Prostate gland (tissue), 2 donors: ENCODE results near the gene C18orf63. TPM values are rescaled to one million over a fixed set of nuclear protein-coding genes. Genes with fewer than 3 reads are reported as not detected.
"Not testable (repeated sequence)": the region's sequence is repeated elsewhere in the genome, so short reads cannot be mapped to it uniquely, and the experiment has no call there.

ENCODE experiments used
- DNase-seq: peaks from one replicate; pipeline ENCODE4 v3.0.0-alpha.2; 2019; ENCODE audit warnings: low spot score
- H3K27ac ChIP-seq, 2 donors: fragments of 200-600 bp; sonication (generic); 2 replicates each; pipeline ENCODE4 v1.5.1; 2017 to 2019
- H3K27me3 ChIP-seq: fragments of 200-600 bp; sonication (generic); replicated peaks from 2 replicates; pipeline ENCODE4 v1.5.1; 2019; ENCODE audit not compliant: insufficient read depth
- H3K36me3 ChIP-seq, 2 donors: fragments of 200-600 bp; sonication (generic); 1 replicate in 1 of 2; 2 replicates in 1 of 2; pipeline versions ENCODE4 v1.5.1 to v1.8.1; 2017 to 2019
- H3K4me1 ChIP-seq: fragments of 200-600 bp; sonication (generic); replicated peaks from 2 replicates; pipeline ENCODE4 v1.5.1; 2019
- H3K4me3 ChIP-seq, 2 donors: fragments of 200-600 bp; sonication (generic); 2 replicates each; pipeline ENCODE4 v1.5.1; 2017 to 2019
- H3K9me3 ChIP-seq: fragments of 200-600 bp; sonication (generic); 2 replicates; pipeline ENCODE4 v1.5.1; 2017
- CTCF ChIP-seq, 4 experiments: fragments of 200-600 bp in 2 of 4; fragments of 450-650 bp in 2 of 4; sonication (generic) in 2 of 4; IDR thresholded peaks; 1 replicate in 3 of 4; 2 replicates in 1 of 4; pipeline ENCODE4 v1.5.1; 2016 to 2019; ENCODE audit warnings: antibody characterized with exemption in 4 of 4, mild to moderate bottlenecking in 2 of 4, moderate library complexity in 2 of 4
- POLR2A ChIP-seq: fragments of 450-650 bp; IDR thresholded peaks from one replicate; pipeline ENCODE4 v1.6.1; 2016; ENCODE audit warnings: antibody characterized with exemption, mild to moderate bottlenecking
- POLR2AphosphoS5 ChIP-seq: sonication (generic); formaldehyde crosslinking; IDR thresholded peaks from one replicate; pipeline ENCODE4 v1.6.1; 2017; ENCODE audit warnings: antibody characterized with exemption
- WGBS: methylation state at CpG from one replicate; pipeline ENCODE4 v1.1.5; 2018; 5-methylcytosine and 5-hydroxymethylcytosine counted together
- intact Hi-C: fragments of 100-400 bp; cut with DNase I; formaldehyde crosslinking; loops from one replicate; pipeline ENCODE4 v1.14.2; 2022
- total RNA-seq, 2 donors: library from RNA; depleted of rRNA; stranded (reverse); fragments of >200 nt; gene quantifications; one replicate each; pipeline ENCODE4 v1.1.0, GENCODE V29; 2016

Gene C18orf63
- total RNA-seq, 2 donors from 2014 or later, result 4.7 TPM; not detected in 1

DNA sequence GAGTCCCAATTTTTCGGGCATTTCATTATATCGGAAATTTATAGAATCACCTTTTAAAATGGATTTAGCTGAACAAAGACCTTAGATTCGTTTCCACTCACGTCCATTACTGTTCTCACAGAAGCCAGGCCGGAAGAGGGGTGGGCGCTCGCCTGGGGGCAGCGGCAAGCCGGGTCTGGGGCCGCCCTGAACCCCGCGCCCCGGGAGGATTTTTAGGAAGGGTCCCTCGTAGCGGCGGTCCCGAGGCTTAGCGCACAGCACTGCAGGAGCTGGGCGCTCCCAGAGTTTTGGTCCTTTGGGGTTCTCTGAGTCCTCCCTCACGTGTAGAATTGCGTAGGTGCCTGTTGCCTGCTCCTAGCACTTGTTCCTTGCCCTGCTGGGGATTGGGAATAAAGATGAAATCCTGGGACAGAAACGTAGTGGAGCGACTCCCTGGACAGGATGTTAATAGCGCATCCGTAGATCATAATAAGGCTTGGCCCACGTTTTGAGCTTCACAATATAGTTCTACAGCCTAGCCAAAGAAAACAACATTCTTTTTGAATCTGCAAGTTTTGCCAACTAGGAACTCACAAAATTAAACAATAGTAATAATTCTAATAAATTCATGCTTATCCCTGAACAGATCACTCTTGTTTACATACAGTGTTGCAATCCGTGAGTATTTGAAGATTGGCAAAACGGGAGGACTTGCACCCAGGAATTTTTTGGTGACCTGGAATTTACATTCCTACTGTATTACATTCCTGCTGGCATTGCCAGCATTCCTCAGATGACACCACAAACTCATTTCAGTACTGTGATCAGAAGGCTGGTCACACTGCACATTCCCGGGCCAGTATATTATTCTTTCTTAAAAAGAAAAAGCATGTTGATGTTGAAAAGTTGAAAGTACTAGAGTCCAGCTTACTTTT is 875 bp downstream of the C18orf63 start:
- TF ChIP-seq POLR2AphosphoS5, result peak; percentile 27
- no peak for TF ChIP-seq CTCF (IDR thresholded peaks at IDR 0.05)
- TF ChIP-seq POLR2A, result no peak
- H3K9me3 ChIP-seq, result no peaks in the 10 kb centered on the region
- no peaks in the 10 kb centered on the region for H3K4me1 ChIP-seq
- DNase-seq, result no peak
- no peaks in the 10 kb centered on the region for H3K27me3 ChIP-seq
- H3K4me3 ChIP-seq, result no peak overlapping the region
- WGBS, result 73% methylated on average over 27 of the region's 29 CpGs
- no peaks in the 10 kb centered on the region for H3K36me3 ChIP-seq
- intact Hi-C loops, result no loop called here
- no peak overlapping the region for H3K27ac ChIP-seq

GRCh38 chr18:74326231-74326630 is 10.6 kb downstream of the C18orf63 start:
- Histone ChIP-seq H3K4me1 (no peaks in the 10 kb centered on the region), H3K36me3 (no peaks in the 10 kb centered on the region), H3K4me3 (no peak overlapping the region), H3K27me3 (no peaks in the 10 kb centered on the region), H3K9me3 (no peaks in the 10 kb centered on the region), H3K27ac (no peak overlapping the region)
- intact Hi-C loops, result no loop called here
- WGBS, result 90% methylated on average over 2 of the region's 2 CpGs
- no peak for DNase-seq
- TF ChIP-seq CTCF (IDR thresholded peaks at IDR 0.05) (no peak), POLR2AphosphoS5 (no peak), POLR2A (no peak)

DNA sequence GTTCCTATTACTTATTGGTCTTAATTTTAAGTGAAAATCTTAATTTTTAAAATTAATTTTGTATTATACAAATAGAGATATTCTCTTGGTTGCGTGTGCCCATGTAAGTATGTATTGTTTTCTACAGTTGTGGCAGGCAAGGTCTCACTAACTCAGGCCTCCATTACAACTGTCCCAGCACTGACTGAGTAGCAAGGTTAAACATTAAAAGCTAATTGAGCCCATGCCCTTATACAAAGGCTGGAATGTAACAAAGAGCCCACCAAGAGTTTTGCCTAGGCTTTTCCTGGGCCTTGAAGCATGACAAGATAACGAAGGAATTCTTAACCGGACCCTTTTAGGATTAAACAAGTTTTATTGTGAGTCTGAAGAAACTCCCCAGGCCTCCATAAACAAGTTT is 11.2 kb downstream of the C18orf63 start:
- DNase-seq, H3K4me3 ChIP-seq, H3K36me3 ChIP-seq, H3K9me3 ChIP-seq, H3K27me3 ChIP-seq, H3K4me1 ChIP-seq, H3K27ac ChIP-seq, intact Hi-C loops: not testable (repeated sequence)
- WGBS, result 80% methylated on average over 3 of the region's 3 CpGs

GRCh38 chr18:74328206-74328605 is 12.6 kb downstream of the C18orf63 start:
- no peaks in the 10 kb centered on the region for H3K4me1 ChIP-seq
- no peak overlapping the region for H3K4me3 ChIP-seq
- TF ChIP-seq POLR2A, result no peak
- no peak for TF ChIP-seq POLR2AphosphoS5
- no peaks in the 10 kb centered on the region for H3K27me3 ChIP-seq
- no peaks in the 10 kb centered on the region for H3K36me3 ChIP-seq
- no peak overlapping the region for H3K27ac ChIP-seq
- intact Hi-C loops, result no loop called here
- no peaks in the 10 kb centered on the region for H3K9me3 ChIP-seq
- 84% methylated on average over 2 of the region's 2 CpGs for WGBS
- no peak for DNase-seq

DNA sequence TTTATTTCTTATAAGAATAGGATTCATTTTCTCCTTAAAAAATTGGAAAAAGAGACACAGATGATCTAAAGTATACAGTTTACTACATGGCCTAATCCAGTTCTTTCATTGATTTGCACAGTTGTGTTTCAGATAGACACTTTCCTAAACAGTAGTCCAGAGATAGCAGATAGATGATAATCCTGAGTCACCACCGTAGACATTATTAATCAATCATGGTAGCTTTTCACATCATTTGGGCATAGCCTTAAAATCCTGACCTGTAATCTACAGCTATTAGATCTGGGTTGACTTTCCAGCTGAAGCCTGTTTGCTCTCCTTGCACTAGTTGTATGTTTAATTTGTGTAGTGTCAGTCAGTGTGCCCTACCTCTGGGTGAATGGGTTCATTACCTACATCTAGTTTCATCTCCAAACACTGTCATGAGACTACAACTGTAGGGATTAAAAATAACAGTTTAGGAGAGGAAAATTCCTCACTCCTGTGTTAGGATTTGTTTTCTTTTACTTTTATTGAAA is 14.1 kb downstream of the C18orf63 start:
- Histone ChIP-seq H3K27ac (no peak overlapping the region), H3K4me3 (no peak overlapping the region), H3K4me1 (no peaks in the 10 kb centered on the region), H3K27me3 (no peaks in the 10 kb centered on the region), H3K9me3 (no peaks in the 10 kb centered on the region), H3K36me3 (no peaks in the 10 kb centered on the region)
- intact Hi-C loops, result loop anchor here (10.0 kb wide), 1 partner anchor 75 kb away; no protein-coding TSS in a partner anchor
- no peak for DNase-seq
- 77% methylated on average over 1 of the region's 1 CpG for WGBS
- TF ChIP-seq CTCF (IDR thresholded peaks at IDR 0.05) (no peak), POLR2A (no peak)
